Measurements from ENCODE around the gene CRIP2.

Gene CRIP2

GRCh38 chr14:105445290-105445689, 29.3 kb upstream of the CRIP2 start:
- FAIRE-seq, result no peak

DNA sequence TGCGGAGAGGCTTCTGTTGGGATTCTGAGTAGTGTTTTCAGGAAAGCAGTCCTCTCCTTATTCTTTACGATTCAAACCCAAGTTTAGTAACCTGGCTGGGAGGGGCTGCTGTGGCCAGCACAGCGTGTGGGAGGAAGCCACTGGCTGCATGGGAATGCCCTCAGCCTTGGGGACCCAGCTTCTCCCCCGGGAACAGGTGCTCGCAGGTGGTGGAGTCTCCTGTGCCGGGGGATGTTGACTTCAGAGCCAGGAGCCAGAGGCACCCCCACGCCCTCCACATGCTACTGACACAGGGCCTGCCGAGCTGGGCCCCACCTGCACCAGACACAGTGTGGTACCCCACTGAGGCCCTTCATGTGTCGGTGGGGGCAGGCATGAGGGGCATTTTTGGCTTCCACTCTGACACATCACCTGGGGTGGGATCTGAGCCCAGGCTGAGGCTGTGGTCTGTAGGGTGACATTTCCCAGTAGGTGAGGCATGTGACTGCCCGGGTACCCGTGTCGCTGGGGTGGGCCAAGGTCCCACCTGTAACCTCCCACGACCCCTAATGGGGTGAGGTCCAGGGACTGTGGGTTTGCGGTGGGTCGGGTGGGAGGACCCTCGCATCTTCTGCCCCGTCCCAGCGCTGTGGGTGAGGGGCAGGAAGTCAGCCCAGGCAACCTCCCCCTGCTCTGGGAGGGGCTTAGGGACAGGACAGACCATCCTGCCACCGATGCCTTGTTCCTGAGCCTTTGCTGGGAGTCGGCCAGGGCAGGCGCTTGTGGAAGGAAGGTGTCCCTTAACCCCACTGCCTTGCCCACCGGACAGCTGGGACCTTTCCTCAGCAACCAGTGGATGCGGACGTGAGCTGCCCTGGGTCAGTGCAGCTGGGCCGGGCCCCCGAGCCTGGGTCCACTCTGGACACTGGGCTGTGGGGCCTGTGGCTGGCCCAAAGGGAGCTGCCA, 28.4 kb upstream of the CRIP2 start:
- no peak for FAIRE-seq

DNA sequence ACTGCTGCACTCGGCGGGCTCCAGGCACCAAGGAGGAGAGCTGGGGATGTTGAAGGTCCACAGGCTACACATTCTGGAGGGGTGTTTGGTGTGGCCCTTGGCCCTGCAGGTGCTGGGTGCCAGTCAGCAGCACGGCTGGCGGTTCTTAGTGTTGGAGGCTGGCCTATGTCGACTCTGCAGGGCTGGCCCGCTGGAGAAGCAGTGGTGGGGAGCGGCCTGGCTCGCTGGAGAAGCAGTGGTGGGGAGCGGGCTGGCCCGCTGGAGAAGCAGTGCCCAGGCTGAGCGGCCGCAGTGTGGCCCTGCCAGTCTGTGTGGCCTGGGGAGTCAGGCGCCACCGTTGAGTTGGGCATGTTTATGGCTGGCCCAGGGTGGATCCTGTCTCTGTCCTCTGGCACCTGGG, 27.6 kb upstream of the CRIP2 start:
- FAIRE-seq, result no peak

DNA sequence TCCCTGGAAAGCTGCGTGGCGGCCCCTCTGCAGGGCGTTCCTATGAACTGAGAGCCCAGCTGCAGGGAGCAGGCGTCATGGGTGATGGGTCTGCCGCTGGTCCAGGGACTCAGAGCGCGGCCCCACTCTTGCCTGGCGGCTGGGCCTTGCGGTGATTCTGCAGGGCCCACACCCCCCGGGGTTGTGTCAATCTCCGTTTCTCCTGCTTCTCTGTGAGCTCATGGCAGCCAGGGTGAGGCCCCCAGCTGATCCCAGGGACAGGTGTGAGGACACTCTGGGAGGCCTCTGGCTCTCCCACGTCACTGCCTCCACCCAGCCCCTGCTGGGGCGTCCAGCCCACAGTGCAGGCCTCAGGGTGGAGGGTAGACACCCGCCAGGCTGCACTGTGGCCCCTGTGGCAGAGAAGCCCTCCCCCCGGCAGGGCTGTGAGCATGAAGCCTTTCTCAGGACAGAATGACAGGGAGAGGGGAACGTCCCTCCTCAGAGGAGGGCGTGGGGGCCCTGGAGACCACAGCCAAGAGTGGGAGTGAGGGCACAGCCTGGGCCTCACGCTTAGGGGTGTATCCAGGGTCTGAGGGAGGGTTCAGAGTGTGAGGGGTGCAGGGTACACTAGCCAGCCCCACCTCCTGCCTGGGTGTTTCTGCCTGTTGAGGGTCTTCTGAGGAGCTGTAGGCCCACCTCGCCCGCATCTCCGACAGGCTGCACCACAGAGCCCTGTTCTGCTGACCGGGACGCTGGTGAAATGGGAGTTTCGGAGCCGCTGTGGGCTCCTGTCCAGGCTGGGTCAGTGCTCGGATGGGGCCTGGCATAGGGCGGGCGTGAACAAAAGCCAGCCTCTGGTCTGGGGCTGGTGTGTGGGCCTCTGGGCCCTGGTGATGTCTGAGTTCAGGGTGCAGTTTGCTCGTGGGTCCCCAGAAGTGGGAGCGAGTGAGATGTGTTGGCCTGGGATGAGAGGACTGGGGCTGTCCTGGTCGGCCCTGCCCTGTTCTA, 26.7 kb upstream of the CRIP2 start:
- FAIRE-seq, result no peak

DNA sequence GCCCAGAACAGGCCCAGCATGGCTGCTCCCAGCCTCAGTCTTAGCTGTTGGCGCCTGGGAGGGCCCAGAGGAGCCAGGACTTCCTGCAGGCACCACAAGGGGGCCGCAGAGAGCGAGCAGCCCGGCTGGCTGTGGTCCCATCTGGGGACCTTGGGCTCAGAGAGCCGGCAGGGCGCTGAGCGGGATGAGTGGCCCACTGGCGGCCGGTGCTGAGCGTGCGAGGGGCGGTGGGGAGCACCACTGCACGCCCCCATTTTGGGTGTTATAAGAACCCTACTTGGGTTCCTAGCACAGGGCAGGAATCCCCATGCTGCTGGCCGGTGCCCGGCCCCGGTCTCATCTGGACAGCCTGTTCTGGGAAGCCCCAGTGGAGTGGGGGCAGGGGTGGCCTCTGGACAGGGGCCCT, 25.9 kb upstream of the CRIP2 start:
- FAIRE-seq, result no peak

DNA sequence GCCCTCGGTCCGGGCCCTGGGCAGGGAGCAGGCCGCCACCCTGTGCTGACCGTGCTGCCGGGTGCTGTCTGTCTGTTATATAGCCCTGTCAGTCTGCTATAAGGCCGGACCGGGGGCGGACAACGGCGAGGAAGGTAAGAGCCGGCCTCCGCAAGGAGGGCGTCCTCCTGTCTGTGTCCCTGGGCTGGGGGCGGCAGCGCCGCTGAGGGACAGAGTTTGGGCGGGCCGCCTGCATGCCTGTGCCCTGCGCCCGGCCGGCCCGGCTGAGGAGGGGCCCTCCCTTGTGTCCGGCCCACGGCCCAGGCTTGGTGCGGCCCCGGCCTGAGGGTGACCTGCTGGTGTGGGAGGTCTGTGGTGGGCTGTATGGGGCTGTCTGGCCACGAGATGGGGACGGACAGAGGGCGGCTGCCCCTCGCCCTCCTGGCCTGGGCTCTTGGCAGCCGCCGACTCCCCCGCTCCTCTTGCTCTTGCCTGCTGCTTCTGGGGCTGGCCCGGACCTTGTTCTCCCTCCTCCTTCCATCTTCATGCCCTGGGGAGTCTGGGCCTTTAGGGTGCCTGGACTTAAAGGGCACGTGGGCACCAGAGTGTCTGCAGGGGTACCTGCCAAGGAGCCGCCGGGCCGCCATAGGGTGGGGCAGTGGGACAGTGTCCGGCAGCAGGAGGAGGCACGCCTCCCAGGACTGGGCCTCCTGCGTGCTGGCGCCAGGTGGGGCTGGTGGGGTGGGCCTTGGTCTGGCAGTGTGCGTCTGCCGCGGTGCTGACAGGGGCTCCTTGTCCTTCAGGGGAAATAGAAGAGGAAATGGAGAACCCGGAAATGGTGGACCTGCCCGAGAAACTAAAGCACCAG, 25.1 kb upstream of the CRIP2 start:
- no peak for FAIRE-seq

- no peak for FAIRE-seq
Observed at GRCh38 chr14:105450123-105450505, 24.5 kb upstream of the CRIP2 start.

DNA sequence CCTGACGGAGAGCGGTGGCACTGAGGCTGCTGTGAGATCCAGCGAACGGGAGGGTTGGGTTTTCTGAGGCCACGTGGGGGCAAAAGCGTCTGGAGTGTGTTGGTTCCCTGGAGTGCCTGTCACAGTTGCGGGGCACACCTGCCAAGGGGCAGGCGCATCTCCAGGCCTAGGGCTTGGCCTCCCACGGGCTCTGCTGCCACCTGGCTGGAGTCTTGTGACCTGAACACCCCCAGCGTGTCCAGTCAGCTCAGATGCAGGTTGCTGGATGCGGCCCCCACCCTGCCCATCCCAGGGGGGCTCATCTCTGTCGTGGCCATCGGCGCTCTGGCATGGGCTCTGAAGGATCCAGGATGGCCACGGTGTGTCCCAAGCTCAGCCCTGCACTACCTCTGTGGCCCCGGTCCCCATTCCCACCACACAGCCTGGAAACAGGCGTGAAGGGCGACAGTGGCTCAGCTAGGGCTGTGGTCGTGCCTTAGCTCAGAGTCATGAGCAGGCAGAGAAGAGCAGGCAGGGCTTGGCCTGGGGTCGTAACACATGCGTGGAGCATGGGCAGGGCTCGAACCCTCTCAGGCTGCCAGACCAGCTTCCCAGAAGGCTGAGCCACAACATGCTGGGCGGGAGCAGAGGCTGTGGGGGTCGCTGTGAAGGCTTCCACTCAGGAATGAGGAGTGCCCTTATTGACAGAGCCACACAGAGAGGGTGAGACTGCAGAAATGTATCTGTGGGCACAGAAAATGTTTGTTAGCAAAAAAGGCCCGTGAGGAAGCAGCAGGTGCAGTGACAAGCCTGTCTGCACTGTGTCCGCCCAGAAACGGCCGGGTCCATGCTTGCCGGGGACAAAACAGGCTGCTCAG, 23.5 kb upstream of the CRIP2 start:
- FAIRE-seq, result no peak

GRCh38 chr14:105452963-105453362, 21.7 kb upstream of the CRIP2 start:
- no peak for FAIRE-seq

DNA sequence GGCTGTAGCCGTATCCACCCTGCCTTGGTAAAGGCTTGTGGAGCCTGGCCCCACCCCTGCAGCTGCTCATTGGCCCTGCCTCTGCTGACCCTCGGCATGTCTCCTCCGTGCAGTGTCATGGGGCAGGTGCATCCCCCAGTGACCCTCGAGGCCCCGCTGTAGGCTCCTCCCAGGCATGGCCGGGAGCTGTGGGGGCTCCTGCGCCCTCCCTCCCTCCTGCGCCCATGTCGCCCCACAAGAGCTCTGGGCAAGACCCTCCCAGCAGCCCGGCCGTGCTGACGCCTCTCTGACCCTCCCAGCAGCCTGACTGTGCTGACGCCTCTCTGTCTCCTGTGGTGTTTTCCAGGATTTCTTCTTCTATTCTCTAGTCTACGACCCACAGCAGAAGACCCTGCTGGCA, 20.8 kb upstream of the CRIP2 start:
- FAIRE-seq, result no peak

DNA sequence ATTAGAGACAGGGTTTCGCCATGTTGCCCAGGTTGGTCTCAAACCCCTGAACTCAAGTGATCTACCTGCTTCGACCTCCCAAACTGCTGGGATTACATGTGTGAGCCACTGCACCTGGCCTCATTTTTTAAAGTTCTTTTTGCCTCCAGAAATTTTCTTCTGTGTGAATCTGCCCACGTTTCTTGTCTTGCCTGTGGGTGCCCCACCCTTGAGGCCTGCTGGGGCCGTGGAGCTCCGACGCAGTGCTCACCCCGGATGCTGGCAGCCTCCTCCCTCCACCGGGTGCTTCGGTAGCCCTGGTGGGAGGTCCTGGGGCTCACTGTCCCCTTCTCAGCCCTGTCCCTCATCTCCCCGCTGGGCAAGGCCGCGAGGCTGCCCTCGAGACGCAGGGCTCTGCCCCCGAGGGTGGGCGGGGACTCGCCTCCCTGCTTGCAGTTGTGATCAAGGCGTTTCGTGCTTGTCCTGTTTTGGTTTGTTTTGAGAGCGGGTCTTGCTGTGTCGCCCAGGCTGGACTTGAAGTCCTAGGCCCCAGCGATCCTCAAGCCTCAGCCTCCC, 19.5 kb upstream of the CRIP2 start:
- FAIRE-seq, result no peak

DNA sequence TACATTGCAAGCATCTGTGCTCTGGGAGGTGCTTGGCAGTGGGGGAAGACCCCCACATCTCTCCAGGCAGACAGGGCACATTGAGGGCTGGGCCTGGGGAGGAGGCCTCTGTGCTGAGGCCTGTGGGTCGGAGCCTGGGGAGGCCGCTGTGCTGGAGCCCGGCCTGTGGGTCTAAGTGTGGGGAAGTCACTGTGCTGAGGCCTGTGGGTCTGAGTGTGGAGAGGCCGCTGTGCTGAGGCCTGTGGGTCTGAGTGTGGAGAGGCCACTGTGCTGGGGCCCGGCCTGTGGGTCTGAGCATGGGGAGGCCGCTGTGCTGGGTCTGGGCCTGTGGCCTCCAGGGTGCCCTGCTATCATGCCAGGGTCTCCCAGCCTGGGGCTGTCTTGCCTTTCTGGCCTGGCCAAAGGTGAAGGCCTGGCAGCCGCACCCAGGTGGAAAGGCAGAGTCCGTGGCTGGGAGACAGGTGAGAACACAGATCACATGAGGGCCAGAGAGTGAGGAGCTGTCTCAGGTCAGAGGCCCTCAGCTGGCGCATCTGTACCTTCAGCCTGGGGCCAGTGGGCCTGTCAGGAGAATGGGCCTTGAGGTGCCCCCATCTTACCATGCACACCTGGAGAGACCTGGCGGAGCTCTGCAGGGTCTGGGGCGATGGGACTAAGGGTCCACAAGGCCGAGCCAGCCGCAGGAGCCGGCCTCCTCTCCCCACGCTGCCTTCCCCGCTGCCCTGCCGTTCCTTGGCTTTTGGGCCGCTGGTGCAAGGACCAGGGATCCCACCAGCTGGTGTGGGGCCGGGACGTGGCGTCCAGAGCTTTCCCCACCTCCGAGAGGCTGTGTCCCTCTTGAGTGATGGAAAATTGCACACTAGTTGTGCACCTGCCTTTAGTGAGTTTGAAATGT, 18.6 kb upstream of the CRIP2 start:
- FAIRE-seq, result no peak

- no peak for FAIRE-seq
Observed at GRCh38 chr14:105456736-105457617, 17.6 kb upstream of the CRIP2 start.

GRCh38 chr14:105458010-105458409, 16.6 kb upstream of the CRIP2 start:
- FAIRE-seq, result no peak

GRCh38 chr14:105458571-105458970, 16.1 kb upstream of the CRIP2 start:
- no peak for FAIRE-seq

DNA sequence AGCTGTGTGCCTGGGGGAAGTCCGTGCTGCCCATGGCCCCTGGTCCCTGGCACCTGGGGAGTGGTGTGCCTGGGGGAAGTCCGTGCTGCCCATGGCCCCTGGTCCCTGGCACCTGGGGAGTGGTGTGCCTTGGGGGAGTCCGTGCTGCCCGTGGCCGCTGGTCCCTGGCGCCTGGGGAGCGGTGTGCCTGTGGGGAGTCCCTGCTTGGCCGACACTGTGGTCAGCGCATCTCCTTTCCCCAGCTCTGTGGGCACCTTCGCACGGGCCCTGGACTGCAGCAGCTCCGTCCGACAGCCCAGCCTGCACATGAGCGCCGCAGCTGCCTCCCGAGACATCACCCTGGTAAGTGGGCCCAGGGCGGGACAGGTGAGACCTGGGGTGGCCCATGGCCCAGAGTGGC, 14.5 kb upstream of the CRIP2 start:
- no peak for FAIRE-seq

DNA sequence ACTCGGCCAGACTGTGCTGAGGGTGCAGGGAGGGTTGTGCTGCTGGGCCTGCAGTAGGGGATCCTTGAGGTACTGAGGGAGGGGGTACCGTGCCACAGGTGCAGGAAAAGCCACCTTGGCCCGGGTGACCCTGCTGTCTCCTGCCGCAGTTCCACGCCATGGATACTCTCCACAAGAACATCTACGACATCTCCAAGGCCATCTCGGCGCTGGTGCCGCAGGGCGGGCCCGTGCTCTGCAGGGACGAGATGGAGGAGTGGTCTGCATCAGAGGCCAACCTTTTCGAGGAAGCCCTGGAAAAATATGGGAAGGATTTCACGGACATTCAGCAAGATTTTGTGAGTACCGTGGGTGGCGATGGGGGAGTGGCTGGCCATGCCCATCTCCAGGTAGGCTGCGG, 14.0 kb upstream of the CRIP2 start:
- FAIRE-seq, result no peak

GRCh38 chr14:105461903-105462302, 12.7 kb upstream of the CRIP2 start:
- FAIRE-seq, result no peak

DNA sequence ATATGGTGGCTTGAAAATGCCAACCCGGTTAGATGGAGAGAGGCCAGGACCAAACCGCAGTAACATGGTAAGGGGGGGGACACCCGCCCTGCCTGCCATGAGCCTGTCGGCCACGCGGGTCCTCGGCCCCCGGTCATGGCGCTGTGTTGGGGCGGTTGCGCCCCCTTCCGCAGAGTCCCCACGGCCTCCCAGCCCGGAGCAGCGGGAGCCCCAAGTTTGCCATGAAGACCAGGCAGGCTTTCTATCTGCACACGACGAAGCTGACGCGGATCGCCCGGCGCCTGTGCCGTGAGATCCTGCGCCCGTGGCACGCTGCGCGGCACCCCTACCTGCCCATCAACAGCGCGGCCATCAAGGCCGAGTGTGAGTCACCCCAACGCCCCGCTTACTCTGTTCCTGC, 10.1 kb upstream of the CRIP2 start:
- FAIRE-seq, result no peak

All from G401.6 (cell line).